GM21367 (cell line): ENCODE measurements around the gene CEP78.

Experiments used
- ATAC-seq: cut with Tn5 transposase; IDR thresholded peaks from one replicate; pipeline ENCODE4 v1.9.1; 2021; ENCODE audit not compliant: unreplicated experiment

CEP78 gene

GRCh38 chr9:78286125-78286524 is 50.2 kb downstream of the CEP78 start:
- ATAC-seq: no peak

GRCh38 chr9:78286946-78287388 is 51.1 kb downstream of the CEP78 start:
- ATAC-seq: no peak

- no peak for ATAC-seq
Measured at GRCh38 chr9:78288214-78288892, 52.5 kb downstream of the CEP78 start.

GRCh38 chr9:78289474-78289873 is 53.6 kb downstream of the CEP78 start:
- ATAC-seq: no peak

- ATAC-seq: no peak
Measured at GRCh38 chr9:78291240-78291925, 55.5 kb downstream of the CEP78 start.

GRCh38 chr9:78292026-78292425 is 56.2 kb downstream of the CEP78 start:
- ATAC-seq: no peak

- no peak for ATAC-seq
Measured at GRCh38 chr9:78292716-78293497, 57.0 kb downstream of the CEP78 start.

- ATAC-seq: no peak
Measured at GRCh38 chr9:78294290-78295176, 58.7 kb downstream of the CEP78 start.

GRCh38 chr9:78295177-78295575 is 59.3 kb downstream of the CEP78 start:
- ATAC-seq: no peak

- no peak for ATAC-seq
Measured at GRCh38 chr9:78295731-78296130, 59.9 kb downstream of the CEP78 start.

GRCh38 chr9:78296201-78296892 is 60.5 kb downstream of the CEP78 start:
- ATAC-seq: no peak

- ATAC-seq: peak; percentile 98
Measured at GRCh38 chr9:78296893-78297671, 61.2 kb downstream of the CEP78 start, which contains the start of gene PSAT1. TSS of gene PSAT1 (plus strand) at chr9:78297125. CDS start at chr9:78297211, 86 bp downstream.

GRCh38 chr9:78297672-78297961 is 61.7 kb downstream of the CEP78 start:
- ATAC-seq: peak; percentile 44

GRCh38 chr9:78298046-78298765 is 62.3 kb downstream of the CEP78 start:
- ATAC-seq: no peak

GRCh38 chr9:78300209-78300608 is 64.3 kb downstream of the CEP78 start:
- ATAC-seq: no peak

- no peak for ATAC-seq
Measured at GRCh38 chr9:78301466-78301865, 65.6 kb downstream of the CEP78 start.

GRCh38 chr9:78303377-78304062 is 67.6 kb downstream of the CEP78 start:
- no peak for ATAC-seq

- no peak for ATAC-seq
Measured at GRCh38 chr9:78304357-78304756, 68.5 kb downstream of the CEP78 start.
